Activated naive CD8-positive, alpha-beta T cell treated with anti-CD3 and anti-CD28 coated beads for 36 hours (primary cell): Measurements from ENCODE around the gene DACT2. TPM values are rescaled to one million over a fixed set of nuclear protein-coding genes. Genes with fewer than 3 reads are reported as not detected.
"Not testable (repeated sequence)": the region's sequence is repeated elsewhere in the genome, so short reads cannot be mapped to it uniquely, and the experiment has no call there.

ENCODE experiments used
- DNase-seq: peaks from one replicate; pipeline ENCODE4 v3.0.0; 2021
- H3K27ac Mint-ChIP-seq: one replicate; pipeline ENCODE4 v1.8.0; 2022; ENCODE audit warnings: mild to moderate bottlenecking, moderate library complexity, mixed read lengths
- H3K27me3 Mint-ChIP-seq: one replicate; pipeline ENCODE4 v1.8.0; 2022; ENCODE audit warnings: mild to moderate bottlenecking, mixed read lengths
- H3K36me3 Mint-ChIP-seq: one replicate; pipeline ENCODE4 v1.8.0; 2021; ENCODE audit warnings: mild to moderate bottlenecking, mixed read lengths
- H3K4me1 Mint-ChIP-seq: one replicate; pipeline ENCODE4 v1.8.0; 2021; ENCODE audit warnings: mixed read lengths
- H3K4me3 Mint-ChIP-seq: one replicate; pipeline ENCODE4 v1.8.0; 2022; ENCODE audit warnings: mild to moderate bottlenecking, moderate library complexity, mixed read lengths
- H3K9me3 Mint-ChIP-seq: one replicate; pipeline ENCODE4 v1.8.0; 2022; ENCODE audit warnings: mixed read lengths
- total RNA-seq, 2 experiments: library from RNA; stranded (reverse); gene quantifications; one replicate each; pipeline ENCODE4 v1.2.3, GENCODE V29; 2021

DACT2 gene
- total RNA-seq, 2 experiments from 2014 or later: not detected

DNA sequence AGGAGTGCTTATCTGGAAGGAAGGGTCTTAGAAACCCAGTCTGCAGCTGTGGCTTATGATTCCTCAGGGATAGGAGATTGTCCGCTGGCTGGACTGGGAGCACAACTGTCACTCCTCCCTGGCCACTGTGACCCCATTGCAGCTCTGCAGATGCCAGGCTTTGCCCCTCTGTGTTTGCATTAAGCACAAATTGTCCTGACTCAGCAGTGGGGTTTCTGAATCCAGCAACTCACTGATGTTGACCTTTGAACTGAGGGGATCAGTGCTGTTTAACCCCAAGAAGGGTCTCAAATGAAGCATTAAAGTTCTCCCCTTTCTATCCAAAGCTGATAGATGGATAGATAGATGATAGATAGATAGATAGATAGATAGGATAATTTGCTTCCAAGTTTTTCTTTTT, 29.5 kb downstream of the DACT2 start:
- Mint-ChIP-seq H3K9me3 (peaks cover 12% of the 10 kb centered on the region), H3K4me3 (no peak overlapping the region), H3K36me3 (peaks cover 10% of the 10 kb centered on the region), H3K27me3 (peaks cover 14% of the 10 kb centered on the region), H3K27ac (no peak overlapping the region), H3K4me1 (peaks cover 19% of the 10 kb centered on the region)
- no peak for DNase-seq

DNA sequence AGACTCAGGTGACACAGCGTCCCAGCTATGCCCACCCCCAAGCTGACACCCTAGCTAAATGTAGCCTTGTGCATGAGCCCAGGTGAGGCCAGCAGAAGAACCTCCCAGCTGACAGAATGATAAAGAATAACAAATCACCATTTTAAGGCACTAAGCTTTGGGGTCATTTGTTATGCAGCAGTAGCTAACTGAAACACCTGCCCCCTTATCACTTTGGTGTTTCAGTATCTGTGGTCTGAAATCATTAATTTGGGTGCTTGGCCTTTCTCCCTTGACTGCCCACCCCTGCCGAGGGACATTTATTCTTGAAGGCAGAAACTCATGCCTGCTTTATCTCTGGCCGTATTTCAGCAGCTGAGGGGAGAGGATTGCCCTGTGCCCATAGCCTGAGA, 30.0 kb downstream of the DACT2 start:
- Mint-ChIP-seq H3K27ac (no peak overlapping the region), H3K36me3 (peaks cover 10% of the 10 kb centered on the region), H3K9me3 (peaks cover 12% of the 10 kb centered on the region), H3K4me3 (no peak overlapping the region), H3K27me3 (peaks cover 16% of the 10 kb centered on the region), H3K4me1 (peaks cover 19% of the 10 kb centered on the region)
- no peak for DNase-seq

- peaks cover 18% of the 10 kb centered on the region for H3K27me3 Mint-ChIP-seq
- H3K27ac Mint-ChIP-seq: no peak overlapping the region
- peaks cover 19% of the 10 kb centered on the region for H3K4me1 Mint-ChIP-seq
- H3K36me3 Mint-ChIP-seq: peaks cover 10% of the 10 kb centered on the region
- peaks cover 12% of the 10 kb centered on the region for H3K9me3 Mint-ChIP-seq
- DNase-seq: no peak
- H3K4me3 Mint-ChIP-seq: no peak overlapping the region
Measured at GRCh38 chr6:168288781-168289570, 30.6 kb downstream of the DACT2 start.

DNA sequence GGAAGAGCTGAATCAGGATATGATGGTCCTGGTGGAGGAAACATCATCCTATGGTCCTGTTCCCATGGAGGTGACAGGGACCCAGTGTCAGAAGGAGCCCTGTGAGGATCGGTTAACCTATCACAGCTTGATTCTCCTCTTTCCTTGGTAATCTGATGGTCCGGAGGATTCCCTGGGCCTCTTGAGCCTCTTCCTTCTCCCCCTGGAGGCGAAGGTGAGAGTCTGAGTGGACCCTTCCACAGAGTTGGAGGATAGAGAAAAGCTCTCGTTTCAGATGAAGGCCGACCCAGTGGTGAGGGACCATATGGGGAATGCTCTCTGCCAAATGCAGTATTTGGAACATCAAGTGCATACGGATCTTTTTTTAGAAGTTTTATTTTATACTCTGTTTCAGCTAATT, 32.1 kb downstream of the DACT2 start:
- Mint-ChIP-seq H3K27ac (peak overlapping the region; percentile 86), H3K4me1 (peaks cover 19% of the 10 kb centered on the region), H3K9me3 (peaks cover 12% of the 10 kb centered on the region), H3K27me3 (peaks cover 18% of the 10 kb centered on the region)
- H3K36me3 Mint-ChIP-seq, H3K4me3 Mint-ChIP-seq, DNase-seq: not testable (repeated sequence)

DNA sequence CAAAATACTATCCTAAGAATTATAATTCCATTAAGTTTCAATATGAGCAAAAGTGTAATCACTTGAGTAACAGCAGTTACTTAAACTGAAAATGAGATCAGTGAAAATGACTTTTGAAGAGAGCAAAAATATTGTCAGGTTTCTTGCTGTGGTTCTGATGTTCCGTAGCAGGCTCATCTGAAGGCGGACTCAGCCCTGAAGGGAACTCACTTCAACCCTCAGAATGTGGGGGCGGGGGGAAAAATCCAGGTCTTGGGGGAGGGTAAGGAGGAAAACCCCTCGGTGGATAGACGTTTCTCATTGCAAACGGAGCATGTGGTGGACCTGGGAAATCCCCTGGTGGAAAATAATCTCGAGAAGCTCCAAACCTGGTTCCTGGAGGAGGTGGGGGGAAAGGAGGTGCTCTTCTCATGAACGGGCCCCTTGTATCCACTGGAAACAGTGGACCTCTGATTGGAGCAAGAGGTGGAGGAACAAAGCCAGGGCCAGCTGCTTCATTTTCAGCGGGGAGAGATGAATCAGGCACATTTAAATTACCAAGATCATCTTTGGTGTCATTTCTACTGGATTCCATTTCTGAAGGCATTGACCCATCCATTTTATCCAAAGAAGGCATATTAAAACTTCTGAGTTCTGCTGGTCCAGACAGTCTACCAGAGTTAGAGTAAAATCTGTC, 32.7 kb downstream of the DACT2 start:
- peaks cover 19% of the 10 kb centered on the region for H3K4me1 Mint-ChIP-seq
- H3K4me3 Mint-ChIP-seq, H3K36me3 Mint-ChIP-seq: not testable (repeated sequence)
- DNase-seq: peak; percentile 53
- H3K9me3 Mint-ChIP-seq: peaks cover 12% of the 10 kb centered on the region
- H3K27ac Mint-ChIP-seq: peak overlapping the region; percentile 86
- H3K27me3 Mint-ChIP-seq: peaks cover 22% of the 10 kb centered on the region

DNA sequence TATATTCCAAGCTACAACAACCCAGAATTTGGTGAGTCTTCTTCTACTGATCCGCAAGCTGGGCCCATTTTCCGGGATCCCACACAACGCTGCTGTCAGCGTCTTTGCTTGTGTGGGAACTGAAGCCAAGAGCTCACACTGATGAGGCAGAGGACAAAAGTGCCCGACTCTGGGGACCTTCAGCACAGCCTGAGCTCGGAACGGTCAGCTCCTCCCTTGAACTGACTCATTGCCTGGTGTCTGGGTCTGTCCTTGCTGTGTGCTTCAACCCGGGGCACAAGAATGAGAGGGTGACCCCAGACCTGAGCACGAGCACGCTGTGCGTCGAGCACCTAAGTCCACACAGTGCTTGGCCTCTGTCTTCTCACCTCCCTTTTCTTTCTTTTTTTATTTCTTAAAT, 33.5 kb downstream of the DACT2 start:
- peaks cover 24% of the 10 kb centered on the region for H3K27me3 Mint-ChIP-seq
- no peak overlapping the region for H3K27ac Mint-ChIP-seq
- peaks cover 19% of the 10 kb centered on the region for H3K4me1 Mint-ChIP-seq
- H3K4me3 Mint-ChIP-seq: no peak overlapping the region
- DNase-seq: no peak
- peaks cover 10% of the 10 kb centered on the region for H3K36me3 Mint-ChIP-seq
- peaks cover 12% of the 10 kb centered on the region for H3K9me3 Mint-ChIP-seq

GRCh38 chr6:168285456-168285855, 34.1 kb downstream of the DACT2 start:
- DNase-seq: no peak
- peaks cover 24% of the 10 kb centered on the region for H3K27me3 Mint-ChIP-seq
- peaks cover 10% of the 10 kb centered on the region for H3K36me3 Mint-ChIP-seq
- peaks cover 12% of the 10 kb centered on the region for H3K9me3 Mint-ChIP-seq
- no peak overlapping the region for H3K27ac Mint-ChIP-seq
- no peak overlapping the region for H3K4me3 Mint-ChIP-seq
- H3K4me1 Mint-ChIP-seq: peaks cover 19% of the 10 kb centered on the region

- Mint-ChIP-seq H3K27me3 (peaks cover 24% of the 10 kb centered on the region), H3K27ac (no peak overlapping the region), H3K36me3 (peaks cover 10% of the 10 kb centered on the region), H3K4me1 (peaks cover 19% of the 10 kb centered on the region), H3K4me3 (no peak overlapping the region), H3K9me3 (peaks cover 12% of the 10 kb centered on the region)
- no peak for DNase-seq
Measured at GRCh38 chr6:168284187-168284586, 35.4 kb downstream of the DACT2 start.

DNA sequence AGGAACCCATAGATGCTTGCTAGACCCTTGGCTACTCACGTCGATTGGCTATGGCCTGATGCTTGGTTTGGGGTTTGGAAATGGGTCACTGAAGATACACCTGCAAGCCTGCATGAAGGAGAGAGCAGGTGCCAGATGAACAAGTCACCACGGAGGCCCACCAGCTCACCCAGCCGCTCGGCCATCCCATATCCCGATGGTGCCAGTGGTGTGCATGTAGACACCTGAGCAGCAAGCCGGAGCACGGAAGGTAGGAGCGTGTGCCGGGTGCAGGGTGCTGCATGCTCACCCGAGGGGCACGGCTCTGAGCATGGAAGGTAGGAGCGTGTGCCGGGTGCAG, 35.9 kb downstream of the DACT2 start:
- H3K36me3 Mint-ChIP-seq: peaks cover 6% of the 10 kb centered on the region
- peaks cover 19% of the 10 kb centered on the region for H3K4me1 Mint-ChIP-seq
- peaks cover 24% of the 10 kb centered on the region for H3K27me3 Mint-ChIP-seq
- H3K27ac Mint-ChIP-seq: no peak overlapping the region
- H3K4me3 Mint-ChIP-seq: no peak overlapping the region
- no peak for DNase-seq
- H3K9me3 Mint-ChIP-seq: peaks cover 12% of the 10 kb centered on the region

GRCh38 chr6:168282985-168283685, 36.4 kb downstream of the DACT2 start:
- Mint-ChIP-seq H3K4me3 (no peak overlapping the region), H3K4me1 (peaks cover 17% of the 10 kb centered on the region), H3K27ac (no peak overlapping the region), H3K9me3 (peaks cover 7% of the 10 kb centered on the region), H3K27me3 (peaks cover 24% of the 10 kb centered on the region), H3K36me3 (peaks cover 5% of the 10 kb centered on the region)
- DNase-seq: no peak

DNA sequence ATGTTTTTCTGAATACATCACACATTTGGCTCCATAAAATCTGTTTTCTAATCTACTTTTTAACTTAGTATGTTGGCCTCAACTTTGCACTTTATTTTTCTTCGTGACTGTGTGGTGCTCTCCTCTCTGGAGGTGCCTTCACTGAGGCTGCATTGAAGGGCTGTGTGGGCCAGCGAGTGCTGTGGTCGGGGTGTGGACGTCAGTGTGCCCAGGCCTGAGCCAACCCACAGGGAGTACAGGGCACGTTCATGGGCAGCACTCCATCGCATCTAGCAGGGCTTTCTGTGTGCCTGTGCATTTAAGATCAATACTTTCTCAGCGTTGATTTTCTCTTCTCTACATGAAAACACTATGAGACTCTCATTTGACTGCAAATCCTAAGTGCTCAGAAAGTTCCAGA, 37.8 kb downstream of the DACT2 start:
- peaks cover 5% of the 10 kb centered on the region for H3K4me1 Mint-ChIP-seq
- peaks cover 33% of the 10 kb centered on the region for H3K27me3 Mint-ChIP-seq
- no peak overlapping the region for H3K4me3 Mint-ChIP-seq
- H3K27ac Mint-ChIP-seq: no peak overlapping the region
- H3K36me3 Mint-ChIP-seq: peaks cover 2% of the 10 kb centered on the region
- DNase-seq: no peak
- H3K9me3 Mint-ChIP-seq: peaks cover 1% of the 10 kb centered on the region

GRCh38 chr6:168281314-168281713, 38.3 kb downstream of the DACT2 start:
- not testable (repeated sequence) for DNase-seq, H3K9me3 Mint-ChIP-seq, H3K4me1 Mint-ChIP-seq, H3K36me3 Mint-ChIP-seq, H3K27ac Mint-ChIP-seq, H3K4me3 Mint-ChIP-seq
- peaks cover 37% of the 10 kb centered on the region for H3K27me3 Mint-ChIP-seq

DNA sequence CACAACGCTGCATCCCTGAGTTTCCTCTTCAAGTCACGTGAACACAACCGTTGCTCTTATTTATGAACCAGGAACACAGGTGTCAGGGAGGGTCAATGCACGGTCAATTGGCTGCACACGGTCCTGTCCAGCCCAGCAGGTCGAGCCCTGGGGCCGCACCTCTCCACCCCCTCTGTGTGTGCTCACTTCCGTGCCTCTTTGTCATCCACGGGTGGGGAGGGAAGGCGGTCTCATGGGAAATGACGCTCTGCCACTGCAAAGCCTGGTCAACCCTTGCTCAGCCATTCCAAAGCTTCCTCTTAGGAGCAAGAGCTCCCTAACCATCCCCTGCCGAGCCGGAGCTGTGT, 38.7 kb downstream of the DACT2 start:
- Mint-ChIP-seq H3K36me3 (peaks cover under 1% of the 10 kb centered on the region), H3K4me1 (peaks cover under 1% of the 10 kb centered on the region), H3K27me3 (peaks cover 41% of the 10 kb centered on the region), H3K27ac (no peak overlapping the region), H3K9me3 (no peaks in the 10 kb centered on the region), H3K4me3 (no peak overlapping the region)
- DNase-seq: no peak

DNA sequence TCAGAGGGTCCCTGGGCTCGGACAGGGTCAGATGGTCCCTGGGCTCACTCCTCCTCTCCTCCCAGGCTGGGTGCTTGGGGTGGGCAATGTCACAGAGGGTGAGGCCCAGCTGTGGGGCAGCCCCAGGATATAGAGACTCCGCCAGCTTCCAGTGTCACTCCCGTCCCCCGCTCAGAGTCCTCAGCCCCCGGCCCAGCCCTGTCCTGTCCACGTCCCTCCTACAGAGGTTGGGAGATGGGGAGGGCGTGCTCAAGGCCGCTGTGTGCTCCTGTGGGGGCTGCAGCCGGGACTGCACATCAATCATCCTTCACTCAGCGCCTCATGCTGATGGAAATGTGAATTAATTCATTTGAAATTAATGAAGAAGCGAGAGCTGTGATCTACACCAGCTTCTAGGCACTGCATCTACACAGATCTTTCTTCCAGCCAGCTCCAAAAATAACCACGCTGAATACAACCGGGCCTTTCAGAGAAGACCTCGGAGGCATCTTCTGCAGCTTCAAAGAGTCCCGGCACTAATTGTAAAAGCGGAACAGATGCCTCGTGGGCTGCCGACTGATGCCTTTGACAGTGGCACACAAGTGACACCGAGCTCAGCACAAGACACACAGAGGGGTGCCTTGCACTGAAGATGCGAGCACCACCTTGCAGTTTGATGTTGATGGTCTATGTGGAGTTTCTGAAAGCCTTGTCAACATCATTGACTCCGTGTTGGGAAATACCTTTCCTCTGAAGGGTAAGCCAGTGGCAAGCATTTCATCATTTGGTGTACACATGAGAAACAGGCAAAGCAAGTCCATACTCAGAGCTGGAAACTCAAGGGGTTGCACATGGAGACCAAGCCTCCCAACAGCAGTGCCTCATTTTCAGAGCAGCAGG, 39.3 kb downstream of the DACT2 start:
- no peak overlapping the region for H3K4me3 Mint-ChIP-seq
- H3K4me1 Mint-ChIP-seq: no peaks in the 10 kb centered on the region
- H3K36me3 Mint-ChIP-seq: no peaks in the 10 kb centered on the region
- no peaks in the 10 kb centered on the region for H3K9me3 Mint-ChIP-seq
- no peak for DNase-seq
- no peak overlapping the region for H3K27ac Mint-ChIP-seq
- H3K27me3 Mint-ChIP-seq: peaks cover 47% of the 10 kb centered on the region
